Glutamatergic neuron (in vitro differentiated cells): Measurements from ENCODE around the gene CD99. TPM values are rescaled to one million over a fixed set of nuclear protein-coding genes. Genes with fewer than 3 reads are reported as not detected.

Source experiments
- DNase-seq: peaks from one replicate; pipeline ENCODE4 v3.0.0; 2022
- H3K27ac Mint-ChIP-seq: one replicate; pipeline ENCODE4 v1.8.0; 2020; ENCODE audit warnings: mild to moderate bottlenecking, mixed read lengths, inconsistent platforms; ENCODE audit not compliant: unreplicated experiment
- H3K27me3 Mint-ChIP-seq: one replicate; pipeline ENCODE4 v1.8.0; 2020; ENCODE audit warnings: mild to moderate bottlenecking, moderate library complexity, mixed read lengths, inconsistent platforms; ENCODE audit not compliant: unreplicated experiment
- H3K36me3 Mint-ChIP-seq: one replicate; pipeline ENCODE4 v1.8.0; 2020; ENCODE audit warnings: mild to moderate bottlenecking, mixed read lengths, inconsistent platforms; ENCODE audit not compliant: unreplicated experiment
- H3K4me1 Mint-ChIP-seq: one replicate; pipeline ENCODE4 v1.8.0; 2020; ENCODE audit warnings: mild to moderate bottlenecking, low read depth, mixed read lengths, inconsistent platforms; ENCODE audit not compliant: unreplicated experiment
- H3K4me3 Mint-ChIP-seq: one replicate; pipeline ENCODE4 v1.8.0; 2020; ENCODE audit warnings: mild to moderate bottlenecking, mixed read lengths, inconsistent platforms; ENCODE audit not compliant: unreplicated experiment
- H3K9me3 Mint-ChIP-seq: one replicate; pipeline ENCODE4 v1.8.0; 2020; ENCODE audit warnings: mild to moderate bottlenecking, moderate library complexity, mixed read lengths, inconsistent platforms; ENCODE audit not compliant: unreplicated experiment
- CTCF ChIP-seq: fragments of 200-600 bp; sonication (generic); IDR thresholded peaks from one replicate; pipeline ENCODE4 v1.5.0; 2021; ENCODE audit not compliant: partially characterized antibody, unreplicated experiment
- total RNA-seq: library from RNA; stranded (reverse); fragmentation: NEBNext Ultra II Directional; extraction: Animal tissue kit (Norgen Biotek cat#: 25700); gene quantifications from one replicate; pipeline ENCODE4 v1.2.1, GENCODE V29; 2021; ENCODE audit not compliant: unreplicated experiment

The CD99 gene
- total RNA-seq, 1 donor from 2014 or later, result 31.2 TPM

- Mint-ChIP-seq H3K4me1 (peaks cover 8% of the 10 kb centered on the region), H3K9me3 (peaks cover 8% of the 10 kb centered on the region), H3K36me3 (no peaks in the 10 kb centered on the region), H3K4me3 (no peak overlapping the region), H3K27ac (no peak overlapping the region), H3K27me3 (peaks cover 13% of the 10 kb centered on the region)
- no peak for DNase-seq
- no peak for TF ChIP-seq CTCF
These were observed 3.8 kb downstream of the CD99 start for GRCh38 chrX:2694914-2695267.

DNA sequence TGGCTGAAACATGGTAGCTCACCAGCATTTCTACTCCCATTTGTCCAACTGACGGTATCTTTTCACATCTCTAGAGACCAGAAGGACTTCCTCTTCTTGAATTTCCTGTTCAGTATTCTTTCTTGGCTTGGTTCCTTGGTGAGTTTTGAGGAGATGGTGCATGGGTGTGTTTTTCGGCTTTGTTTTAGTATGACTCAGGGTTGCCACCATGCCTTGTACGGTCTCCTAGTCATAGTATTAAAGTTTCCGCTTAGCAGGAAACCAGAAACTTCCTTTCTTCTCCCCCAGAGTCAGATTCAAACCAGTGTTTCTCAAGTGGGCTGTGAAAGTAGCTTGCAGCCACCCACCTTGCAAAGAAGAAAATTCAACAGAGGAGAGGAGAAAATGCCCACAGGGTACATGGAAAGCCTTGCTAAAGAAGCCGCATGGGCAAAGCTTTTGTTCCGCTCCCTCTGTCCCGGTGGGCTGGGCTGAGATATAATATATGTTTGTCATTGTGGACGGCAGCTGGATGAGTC, 5.7 kb downstream of the CD99 start:
- H3K36me3 Mint-ChIP-seq, result no peaks in the 10 kb centered on the region
- DNase-seq, result no peak
- H3K9me3 Mint-ChIP-seq, result peaks cover 11% of the 10 kb centered on the region
- no peak overlapping the region for H3K27ac Mint-ChIP-seq
- no peak for TF ChIP-seq CTCF
- H3K27me3 Mint-ChIP-seq, result peaks cover 16% of the 10 kb centered on the region
- H3K4me3 Mint-ChIP-seq, result no peak overlapping the region
- peaks cover 12% of the 10 kb centered on the region for H3K4me1 Mint-ChIP-seq

DNA sequence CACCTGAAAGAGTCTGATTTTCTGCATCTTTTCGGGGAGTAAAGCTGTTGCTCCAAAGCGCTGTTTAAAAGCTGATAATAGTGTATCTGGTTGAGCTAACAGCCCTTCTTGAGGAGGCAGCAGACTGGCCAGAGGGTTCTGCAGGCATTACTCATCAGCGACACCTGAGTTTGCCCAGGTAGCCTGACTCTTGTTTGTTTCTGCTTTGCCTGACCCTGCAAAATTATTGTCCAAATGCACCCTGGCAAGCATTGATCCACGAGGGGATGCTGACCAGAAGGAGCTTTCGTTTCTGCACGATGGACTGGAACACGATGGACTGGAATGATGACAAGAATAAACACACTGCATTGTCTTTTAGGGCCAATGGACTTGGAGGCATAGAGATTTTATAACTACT, 6.2 kb downstream of the CD99 start:
- no peak for TF ChIP-seq CTCF
- Mint-ChIP-seq H3K9me3 (peaks cover 11% of the 10 kb centered on the region), H3K4me3 (no peak overlapping the region), H3K36me3 (no peaks in the 10 kb centered on the region), H3K27me3 (peaks cover 10% of the 10 kb centered on the region), H3K4me1 (peaks cover 12% of the 10 kb centered on the region), H3K27ac (no peak overlapping the region)
- no peak for DNase-seq

GRCh38 chrX:2697741-2698299, 6.7 kb downstream of the CD99 start:
- peaks cover 6% of the 10 kb centered on the region for H3K9me3 Mint-ChIP-seq
- TF ChIP-seq CTCF, result no peak
- H3K4me1 Mint-ChIP-seq, result peaks cover 10% of the 10 kb centered on the region
- H3K36me3 Mint-ChIP-seq, result no peaks in the 10 kb centered on the region
- DNase-seq, result no peak
- H3K27ac Mint-ChIP-seq, result no peak overlapping the region
- H3K4me3 Mint-ChIP-seq, result no peak overlapping the region
- peaks cover 5% of the 10 kb centered on the region for H3K27me3 Mint-ChIP-seq

- TF ChIP-seq CTCF, result no peak
- Mint-ChIP-seq H3K4me3 (no peak overlapping the region), H3K4me1 (peaks cover 15% of the 10 kb centered on the region), H3K27ac (no peak overlapping the region), H3K27me3 (peaks cover 4% of the 10 kb centered on the region), H3K9me3 (peaks cover 4% of the 10 kb centered on the region), H3K36me3 (no peaks in the 10 kb centered on the region)
- DNase-seq, result no peak
These were observed 7.5 kb downstream of the CD99 start for GRCh38 chrX:2698604-2699003.
